Neuronal stem cell (in vitro differentiated cells): ENCODE data around the gene MSH3. TPM values are rescaled to one million over a fixed set of nuclear protein-coding genes. Genes with fewer than 3 reads are reported as not detected.

Source experiments
- DNase-seq: peaks from one replicate; pipeline ENCODE4 v3.0.0-alpha.2; 2013; ENCODE audit warnings: low spot score
- H2AFZ ChIP-seq: one replicate; pipeline ENCODE4 v1.6.1; 2013; ENCODE audit warnings: mild to moderate bottlenecking, low read length, inconsistent platforms
- H2AK5ac ChIP-seq: 2 replicates; pipeline ENCODE4 v1.6.1; 2013; ENCODE audit warnings: low read depth, mild to moderate bottlenecking, inconsistent platforms, low read length, moderate library complexity, mixed read lengths
- H2BK120ac ChIP-seq: 2 replicates; pipeline ENCODE4 v1.6.1; 2013; ENCODE audit warnings: low read depth, mild to moderate bottlenecking, inconsistent platforms, low read length, moderate library complexity, mixed read lengths
- H2BK12ac ChIP-seq: one replicate; pipeline ENCODE4 v1.6.1; 2013; ENCODE audit warnings: low read length, inconsistent platforms
- H2BK15ac ChIP-seq: 2 replicates; pipeline ENCODE4 v1.6.1; 2013; ENCODE audit warnings: mild to moderate bottlenecking, low read length, inconsistent platforms, mixed read lengths
- H2BK5ac ChIP-seq: one replicate; pipeline ENCODE4 v1.6.1; 2013; ENCODE audit warnings: inconsistent platforms, mild to moderate bottlenecking, low read length, moderate library complexity
- H3K14ac ChIP-seq: one replicate; pipeline ENCODE4 v1.6.1; 2013; ENCODE audit warnings: low read length, inconsistent platforms
- H3K18ac ChIP-seq: 2 replicates; pipeline ENCODE4 v1.6.1; 2013; ENCODE audit warnings: low read length, inconsistent platforms
- H3K23ac ChIP-seq: 2 replicates; pipeline ENCODE4 v1.6.1; 2013; ENCODE audit warnings: low read depth, mild to moderate bottlenecking, mixed read lengths, low read length, inconsistent platforms; ENCODE audit not compliant: poor library complexity
- H3K27ac ChIP-seq: replicated peaks from 3 replicates; pipeline ENCODE4 v1.5.1; 2013; ENCODE audit warnings: low read length, inconsistent platforms
- H3K27me3 ChIP-seq, 3 experiments: 2 replicates each; pipeline ENCODE4 v1.6.1; 2013; ENCODE audit warnings: low read length in 3 of 3, mild to moderate bottlenecking in 2 of 3, inconsistent platforms in 1 of 3, low read depth in 1 of 3, mixed read lengths in 1 of 3, moderate library complexity in 1 of 3; ENCODE audit not compliant: control insufficient read depth in 3 of 3, insufficient read depth in 3 of 3
- H3K36me3 ChIP-seq, 2 donors: replicated peaks in 1 of 2; 2 replicates each; pipeline ENCODE4 v1.6.1; 2013; ENCODE audit warnings: low read length in 2 of 2; ENCODE audit not compliant: control insufficient read depth in 2 of 2, insufficient read depth in 2 of 2
- H3K4ac ChIP-seq: 2 replicates; pipeline ENCODE4 v1.6.1; 2013; ENCODE audit warnings: inconsistent platforms, mild to moderate bottlenecking, low read length, moderate library complexity
- H3K4me1 ChIP-seq, 2 donors: 1 replicate in 1 of 2; 2 replicates in 1 of 2; pipeline ENCODE4 v1.6.1; 2013; ENCODE audit warnings: low read length in 2 of 2, low read depth in 1 of 2; ENCODE audit not compliant: control insufficient read depth in 2 of 2, insufficient read depth in 1 of 2
- H3K4me2 ChIP-seq: one replicate; pipeline ENCODE4 v1.6.1; 2013; ENCODE audit warnings: mild to moderate bottlenecking, low read length, inconsistent platforms; ENCODE audit not compliant: insufficient read depth, poor library complexity, severe bottlenecking
- H3K4me3 ChIP-seq, 2 donors: 2 replicates each; pipeline ENCODE4 v1.5.1; 2013; ENCODE audit warnings: low read length in 2 of 2, mild to moderate bottlenecking in 2 of 2, inconsistent platforms in 1 of 2, moderate library complexity in 1 of 2
- H3K79me1 ChIP-seq: one replicate; pipeline ENCODE4 v1.6.1; 2013; ENCODE audit warnings: low read depth, mild to moderate bottlenecking, inconsistent platforms, low read length, moderate library complexity
- H3K9ac ChIP-seq: one replicate; pipeline ENCODE4 v1.6.1; 2013; ENCODE audit warnings: mild to moderate bottlenecking, low read depth, low read length, inconsistent platforms; ENCODE audit not compliant: poor library complexity
- H3K9me3 ChIP-seq, 2 donors: replicated peaks in 1 of 2; 2 replicates each; pipeline versions ENCODE3 to v1.6.1; 2013; ENCODE audit warnings: low read length in 2 of 2, mild to moderate bottlenecking in 2 of 2, inconsistent platforms in 1 of 2, low read depth in 1 of 2, mixed read lengths in 1 of 2, moderate library complexity in 1 of 2; ENCODE audit not compliant: control insufficient read depth in 2 of 2, insufficient read depth in 1 of 2
- H4K8ac ChIP-seq: one replicate; pipeline ENCODE4 v1.6.1; 2013; ENCODE audit warnings: low read depth, mild to moderate bottlenecking, inconsistent platforms, low read length, moderate library complexity
- H4K91ac ChIP-seq: one replicate; pipeline ENCODE4 v1.6.1; 2013; ENCODE audit warnings: low read length, low read depth, mild to moderate bottlenecking, inconsistent platforms; ENCODE audit not compliant: poor library complexity
- WGBS, 2 donors: extraction: QIAGEN DNeasy Blood & Tissue Kit; methylation state at CpG; one replicate each; pipeline ENCODE4 v1.1.7; 2013; ENCODE audit warnings: missing lambda C conversion rate in 2 of 2, mixed read lengths in 1 of 2; ENCODE audit not compliant: insufficient read length in 2 of 2, insufficient replicate concordance in 1 of 2; ENCODE audit errors: extremely low coverage in 2 of 2; 5-methylcytosine and 5-hydroxymethylcytosine counted together
- small RNA-seq: library from polyadenylated mRNA; stranded (forward); fragments of <200 nt; extraction: miRNeasy Mini kit (QIAGEN cat#:217004); gene quantifications from one replicate; pipeline ENCODE3, GENCODE V24; 2013; ENCODE audit not compliant: insufficient read depth

MSH3 gene

DNA sequence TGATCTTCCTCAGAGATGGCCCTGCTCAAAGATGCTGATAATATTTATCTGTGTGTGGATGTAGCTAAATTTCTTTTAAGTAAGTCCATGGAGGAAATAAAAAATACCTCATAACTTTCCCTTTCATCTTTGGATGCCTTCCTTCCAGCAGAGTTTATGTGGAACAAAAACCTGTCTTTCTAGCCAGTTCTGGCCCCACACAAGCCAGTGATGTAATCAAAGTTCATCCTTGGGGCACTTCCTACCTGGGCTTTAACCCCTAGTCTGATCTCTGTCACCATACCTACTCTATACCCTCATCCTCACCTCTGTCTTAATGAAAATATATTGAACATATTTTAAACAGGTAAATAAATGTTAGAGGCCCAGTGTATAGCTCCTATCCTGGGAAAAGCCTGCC, 265.9 kb downstream of the MSH3 start:
- no peak overlapping the region for H2AK5ac ChIP-seq
- no peak overlapping the region for H3K18ac ChIP-seq
- no peaks in the 10 kb centered on the region for H3K4me1 ChIP-seq
- H2AFZ ChIP-seq: no peak overlapping the region
- H3K14ac ChIP-seq: no peak overlapping the region
- H4K8ac ChIP-seq: no peak overlapping the region
- H2BK5ac ChIP-seq: no peak overlapping the region
- no peak overlapping the region for H4K91ac ChIP-seq
- H3K27ac ChIP-seq: no peak overlapping the region
- H2BK12ac ChIP-seq: no peak overlapping the region
- no peaks in the 10 kb centered on the region for H3K27me3 ChIP-seq
- H3K4me2 ChIP-seq: no peak overlapping the region
- no peaks in the 10 kb centered on the region for H3K36me3 ChIP-seq
- no peak overlapping the region for H3K9ac ChIP-seq
- no peak overlapping the region for H2BK120ac ChIP-seq
- no peak overlapping the region for H3K4ac ChIP-seq
- H3K4me3 ChIP-seq: no peak overlapping the region
- no peak for DNase-seq
- H3K9me3 ChIP-seq: no peaks in the 10 kb centered on the region
- H3K79me1 ChIP-seq: no peaks in the 10 kb centered on the region
- H2BK15ac ChIP-seq: no peak overlapping the region
- H3K23ac ChIP-seq: no peak overlapping the region

- DNase-seq: no peak
- Histone ChIP-seq H2BK5ac (no peak overlapping the region), H4K8ac (no peak overlapping the region), H3K27ac (no peak overlapping the region), H2BK12ac (no peak overlapping the region), H3K23ac (no peak overlapping the region), H3K18ac (no peak overlapping the region), H4K91ac (no peak overlapping the region), H3K27me3 (no peaks in the 10 kb centered on the region), H2BK15ac (no peak overlapping the region), H3K79me1 (no peaks in the 10 kb centered on the region), H3K36me3 (no peaks in the 10 kb centered on the region), H3K14ac (no peak overlapping the region), H2AFZ (no peak overlapping the region), H2AK5ac (no peak overlapping the region), H3K9me3 (no peaks in the 10 kb centered on the region), H2BK120ac (no peak overlapping the region), H3K4me2 (no peak overlapping the region), H3K4me3 (no peak overlapping the region), H3K9ac (no peak overlapping the region), H3K4ac (no peak overlapping the region), H3K4me1 (no peaks in the 10 kb centered on the region)
These were observed 266.6 kb downstream of the MSH3 start for GRCh38 chr5:80921026-80921425.

- no CpG with 5 or more reads among the region's 1 CpG for WGBS, 2 donors
- H3K4ac ChIP-seq: no peak overlapping the region
- H2BK5ac ChIP-seq: no peak overlapping the region
These were observed 271.5 kb downstream of the MSH3 start for GRCh38 chr5:80925931-80926330.

More at GRCh38 chr5:80925931-80926330, 271.5 kb downstream of the MSH3 start:
- Histone ChIP-seq H2BK15ac (no peak overlapping the region), H3K79me1 (no peaks in the 10 kb centered on the region), H2BK12ac (no peak overlapping the region), H3K4me1 (peaks cover 0 to 2% of the 10 kb centered on the region in 2 donors), H3K27ac (no peak overlapping the region), H4K91ac (no peak overlapping the region), H3K4me3 (no peak overlapping the region), H2AK5ac (no peak overlapping the region), H3K9ac (no peak overlapping the region), H3K18ac (no peak overlapping the region), H3K27me3 (no peaks in the 10 kb centered on the region), H4K8ac (no peak overlapping the region), H2AFZ (no peak overlapping the region), H3K9me3 (no peaks in the 10 kb centered on the region), H2BK120ac (no peak overlapping the region), H3K36me3 (no peaks in the 10 kb centered on the region), H3K4me2 (no peak overlapping the region), H3K23ac (no peak overlapping the region), H3K14ac (no peak overlapping the region)
- DNase-seq: no peak

Small RNA genes lying within 50 kb of the gene (small RNA-seq; reads per million reads assigned to genes)
- not detected for gene MTRNR2L2
